GM12864 (cell line): ENCODE measurements around the gene TBX10.

Experiments
- DNase-seq: peaks from one replicate; pipeline ENCODE4 v3.0.0-alpha.2; 2011; ENCODE audit warnings: low read depth
- H3K4me3 ChIP-seq: 2 replicates; pipeline ENCODE4 v1.5.1; 2011; ENCODE audit warnings: mild to moderate bottlenecking, low read depth, low read length, control low read depth
- CTCF ChIP-seq: IDR thresholded peaks from 2 replicates; pipeline ENCODE4 v1.5.1; 2011; ENCODE audit warnings: low read depth, mild to moderate bottlenecking, moderate library complexity, low read length, control low read depth, inconsistent platforms; ENCODE audit errors: missing control alignments

The TBX10 gene

GRCh38 chr11:67647471-67647870 is 7.9 kb upstream of the TBX10 start:
- peak overlapping the region; percentile 12; the same call in 1 of the 2 replicates for H3K4me3 ChIP-seq
- TF ChIP-seq CTCF, result no peak

GRCh38 chr11:67646535-67647336 is 7.2 kb upstream of the TBX10 start:
- peak overlapping the region; percentile 32 for H3K4me3 ChIP-seq
- peak; percentile 19 for TF ChIP-seq CTCF
- DNase-seq, result no peak

More at GRCh38 chr11:67647471-67647870, 7.9 kb upstream of the TBX10 start:
- no peak for DNase-seq

- peak; percentile 41 for TF ChIP-seq CTCF
- peak overlapping the region; percentile 51 for H3K4me3 ChIP-seq
- DNase-seq, result no peak
Measured at GRCh38 chr11:67645521-67646461, 6.2 kb upstream of the TBX10 start.

- no peak for DNase-seq
- H3K4me3 ChIP-seq, result peak overlapping the region; percentile 51
- no peak for TF ChIP-seq CTCF
Measured at GRCh38 chr11:67644472-67645418, 5.2 kb upstream of the TBX10 start.

GRCh38 chr11:67644042-67644441 is 4.5 kb upstream of the TBX10 start:
- no peak overlapping the region; the same call in 1 of the 2 replicates for H3K4me3 ChIP-seq
- peak; percentile 60 for TF ChIP-seq CTCF
- no peak for DNase-seq
